ENCODE results near the gene KDM4E. TPM values are rescaled to one million over a fixed set of nuclear protein-coding genes. Genes with fewer than 3 reads are reported as not detected.
A peak's percentile ranks its signal among the peaks of the same experiment; 100 is the strongest.
"Not testable (repeated sequence)": the region's sequence is repeated elsewhere in the genome, so short reads cannot be mapped to it uniquely, and the experiment has no call there.

KDM4E gene
- not detected for total RNA-seq

DNA sequence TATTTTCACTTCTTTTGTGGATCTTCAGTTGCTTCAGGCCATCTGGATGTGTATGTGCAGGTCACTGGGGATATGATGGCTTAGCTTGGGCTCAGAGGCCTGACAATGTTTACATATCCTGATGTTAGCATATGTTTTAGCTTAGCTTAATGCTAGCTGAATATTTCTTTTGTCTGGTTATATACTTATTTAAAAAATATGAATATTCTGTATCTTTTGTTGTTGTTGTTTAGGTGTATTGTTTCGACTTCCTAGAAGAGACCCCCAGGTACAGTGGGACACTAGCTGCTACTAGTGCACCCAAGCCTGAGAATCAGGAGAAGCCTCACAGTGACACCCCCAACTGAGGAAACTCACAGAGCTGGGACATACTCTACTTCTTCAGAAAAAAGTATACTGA, at the start of gene KDM4E:
KDM4E (plus strand) TSS at position 301 of the 400 bp plus-strand sequence. CDS start 300 bp downstream, outside the sequence.
- no peak for DNase-seq

DNA sequence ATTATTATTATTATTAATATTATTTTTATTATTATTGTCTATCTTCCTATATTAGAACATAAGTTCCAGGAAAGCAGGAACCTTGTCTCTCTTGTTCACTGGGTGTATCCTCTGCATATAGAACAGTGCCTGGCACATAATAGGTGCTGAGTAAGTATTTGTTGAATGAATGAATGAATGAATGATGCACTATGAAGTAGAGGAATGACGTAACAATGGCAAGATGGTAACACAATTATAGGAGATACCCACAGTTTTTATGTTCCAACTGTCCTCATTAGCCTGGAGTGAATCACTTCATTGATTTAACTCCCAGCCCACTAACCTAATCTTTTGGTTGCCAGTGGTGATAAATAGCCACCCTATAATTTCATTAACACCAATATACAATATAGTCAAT, 49.5 kb upstream of the KDM4E start:
- DNase-seq: no peak

DNA sequence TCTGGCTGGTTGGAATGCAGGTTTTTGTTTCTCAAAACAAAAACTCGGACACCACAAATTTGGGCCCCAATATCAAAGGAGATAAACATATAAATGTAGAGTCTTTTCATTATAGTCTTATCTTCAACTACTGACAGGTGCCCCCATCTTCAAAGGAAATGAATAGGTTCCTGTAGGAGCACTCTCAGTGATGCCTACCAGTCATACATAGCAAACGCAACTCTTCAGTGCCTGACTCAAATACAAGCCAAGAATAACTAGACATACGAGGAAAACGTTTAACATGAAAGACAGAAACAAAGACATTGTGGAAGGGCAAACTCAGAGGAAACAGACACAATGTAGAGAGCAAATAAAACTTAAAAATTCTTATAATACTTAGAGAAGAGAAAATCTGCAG, 37.7 kb upstream of the KDM4E start:
- DNase-seq: no peak

GRCh38 chr11:94988748-94989147, 36.3 kb upstream of the KDM4E start:
- DNase-seq: no peak

- no peak for DNase-seq
Measured at GRCh38 chr11:94993400-94993943, 31.6 kb upstream of the KDM4E start.

GRCh38 chr11:94997437-94997836, 27.6 kb upstream of the KDM4E start:
- no peak for DNase-seq

DNA sequence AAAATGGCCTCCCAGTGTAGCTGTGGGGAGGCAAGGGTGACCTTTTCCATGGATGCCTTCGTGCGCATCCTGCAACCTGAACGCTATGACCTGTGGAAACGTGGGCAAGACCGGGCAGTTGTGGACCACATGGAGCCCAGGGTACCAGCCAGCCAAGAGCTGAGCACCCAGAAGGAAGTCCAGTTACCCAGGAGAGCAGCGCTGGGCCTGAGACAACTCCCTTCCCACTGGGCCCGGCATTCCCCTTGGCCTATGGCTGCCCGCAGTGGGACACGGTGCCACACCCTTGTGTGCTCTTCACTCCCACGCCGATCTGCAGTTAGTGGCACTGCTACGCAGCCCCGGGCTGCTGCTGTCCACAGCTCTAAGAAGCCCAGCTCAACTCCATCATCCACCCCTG, 26.8 kb upstream of the KDM4E start:
- no peak for DNase-seq

DNA sequence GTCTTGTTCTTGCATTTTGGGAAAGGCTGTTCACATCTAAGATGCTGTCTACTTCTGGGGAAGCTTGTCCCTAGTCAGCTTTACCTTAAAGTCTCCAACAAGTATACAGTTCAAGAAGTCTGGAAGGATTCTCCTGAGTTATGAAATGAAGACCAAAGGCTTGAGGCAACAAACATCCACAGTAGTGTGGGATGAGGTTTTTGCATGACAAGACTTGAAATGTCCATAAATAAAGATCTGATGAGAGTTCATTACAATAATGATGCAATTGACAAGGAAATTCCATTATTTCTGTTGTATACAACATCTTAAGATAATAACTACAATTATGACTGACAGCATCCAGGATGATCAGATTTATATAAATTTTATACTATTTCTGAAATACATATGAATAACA, 21.3 kb upstream of the KDM4E start:
- no peak for DNase-seq

DNA sequence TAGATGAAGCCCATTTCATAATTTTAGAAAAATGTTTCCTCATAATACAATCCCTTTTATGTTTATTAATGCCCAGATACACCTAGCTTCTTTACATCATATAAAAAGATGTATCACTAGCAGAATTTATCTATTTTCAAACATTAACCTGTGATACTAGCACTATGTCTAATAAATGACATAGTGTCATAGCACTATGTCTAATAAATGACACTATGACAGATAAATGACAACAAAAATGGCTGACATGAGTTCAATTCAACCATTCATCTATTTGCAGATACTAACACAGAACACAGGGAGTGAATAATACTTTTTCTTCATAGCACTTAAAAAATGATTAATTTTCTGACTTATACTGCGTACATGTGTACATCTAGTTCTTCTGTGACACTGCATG, 19.4 kb upstream of the KDM4E start:
- no peak for DNase-seq

GRCh38 chr11:95011376-95011775, 13.7 kb upstream of the KDM4E start:
- no peak for DNase-seq

DNA sequence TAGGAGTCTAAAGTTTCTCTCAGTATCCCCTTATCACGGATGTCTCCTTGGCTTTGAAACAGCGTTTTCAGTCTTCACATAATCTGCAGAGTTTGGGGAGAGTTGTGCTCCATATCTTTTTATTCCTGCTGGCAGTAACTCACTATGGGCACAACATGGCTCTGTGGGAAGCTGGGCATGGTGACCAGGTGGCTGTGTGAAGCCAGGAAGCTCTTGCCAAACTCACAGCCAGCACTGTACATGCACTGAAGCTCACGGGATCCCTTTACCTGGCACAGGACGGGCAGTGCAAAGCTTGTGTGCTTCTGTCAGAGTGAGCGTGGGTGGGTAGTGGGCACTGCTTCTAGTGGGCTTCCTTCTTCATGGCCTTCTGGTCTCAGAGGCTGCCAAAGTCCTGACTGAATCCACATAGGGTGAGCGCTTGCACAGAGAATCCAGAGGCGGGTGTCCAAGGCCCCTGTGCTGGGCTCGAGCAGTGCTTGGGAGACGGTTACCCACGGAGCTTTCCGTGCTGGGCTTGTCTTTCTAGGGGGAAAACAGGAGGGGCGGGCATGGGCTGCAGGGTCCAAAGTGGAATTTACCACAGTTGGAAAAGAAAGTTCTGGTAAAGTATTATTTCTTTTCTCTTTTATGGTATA, 10.8 kb upstream of the KDM4E start:
- no peak for DNase-seq

DNA sequence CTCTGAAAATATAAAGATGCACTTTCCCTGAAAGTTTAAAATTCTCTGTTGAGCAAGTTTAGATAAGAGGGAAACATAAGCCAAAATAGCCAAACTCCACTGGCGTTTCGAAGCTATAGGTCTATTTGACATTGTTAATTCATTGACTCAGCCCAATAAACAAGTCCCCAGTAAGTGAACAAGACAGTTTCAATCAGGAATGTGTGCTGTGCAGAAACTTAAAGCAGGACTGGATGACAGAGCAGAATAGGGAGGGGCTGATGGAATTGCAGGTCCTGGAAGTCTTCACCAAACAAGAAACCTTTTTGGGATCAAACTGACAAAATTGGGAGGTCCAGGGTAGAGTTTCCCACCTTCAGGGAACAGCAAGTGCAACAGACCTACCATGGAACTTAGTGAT, 8.9 kb upstream of the KDM4E start:
- no peak for DNase-seq

GRCh38 chr11:95021468-95021867, 3.6 kb upstream of the KDM4E start:
- not testable (repeated sequence) for DNase-seq

GRCh38 chr11:95025594-95025993, 536 bp downstream of the KDM4E start:
- DNase-seq: not testable (repeated sequence)

- no peak for DNase-seq
Measured at GRCh38 chr11:95028357-95028756, 3.3 kb downstream of the KDM4E start.

DNA sequence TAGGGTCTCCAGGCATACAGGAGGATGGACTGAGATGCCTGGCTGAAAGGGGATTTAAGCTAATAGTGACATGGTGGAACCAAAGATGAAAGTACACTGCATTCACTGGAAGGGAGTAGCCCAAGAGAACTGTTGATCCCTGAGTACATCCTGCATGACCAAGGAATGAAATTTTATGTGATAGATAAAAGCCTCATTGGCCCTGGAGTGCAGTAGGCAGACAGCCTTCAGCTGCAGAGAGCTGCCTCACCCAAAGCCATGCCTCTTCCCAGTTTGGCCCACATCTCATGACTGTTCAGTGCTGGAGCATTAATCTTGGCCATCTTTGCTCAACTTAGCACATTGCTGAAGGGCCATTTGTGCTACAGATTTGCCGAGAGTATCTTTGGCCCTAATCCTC, 8.0 kb downstream of the KDM4E start:
- DNase-seq: no peak

- DNase-seq: no peak
Measured at GRCh38 chr11:95035316-95035715, 10.3 kb downstream of the KDM4E start.

DNA sequence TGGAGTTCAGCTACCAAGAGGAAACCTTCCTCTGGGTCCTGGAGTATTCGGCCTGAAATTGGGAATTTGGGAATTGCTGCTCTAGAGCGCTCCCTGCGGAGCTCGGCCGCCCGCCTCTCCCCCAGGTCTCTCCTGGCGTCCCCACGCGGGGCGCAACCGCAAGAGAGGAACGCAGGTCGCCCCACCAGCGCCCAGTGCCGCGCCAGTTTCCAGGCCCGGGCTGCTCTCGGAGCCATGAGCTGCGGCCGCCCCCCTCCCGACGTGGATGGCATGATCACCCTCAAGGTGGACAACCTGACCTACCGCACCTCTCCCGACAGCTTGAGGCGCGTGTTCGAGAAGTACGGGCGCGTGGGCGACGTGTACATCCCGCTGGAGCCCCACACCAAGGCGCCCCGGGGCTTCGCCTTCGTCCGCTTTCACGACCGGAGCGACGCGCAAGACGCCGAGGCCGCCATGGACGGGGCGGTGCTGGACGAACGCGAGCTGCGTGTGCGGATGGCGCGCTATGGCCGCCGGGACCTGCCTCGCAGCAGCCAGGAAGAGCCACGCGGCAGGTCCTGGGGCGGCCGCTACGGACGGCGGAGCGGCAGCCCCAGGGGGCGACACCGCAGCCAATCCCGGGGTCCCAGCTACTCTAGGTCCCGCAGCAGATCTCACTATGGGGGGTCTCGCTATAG, 12.4 kb downstream of the KDM4E start:
- peak; percentile 20 for DNase-seq

- no peak for DNase-seq
Measured at GRCh38 chr11:95042239-95042638, 17.2 kb downstream of the KDM4E start.

- no peak for DNase-seq
Measured at GRCh38 chr11:95042906-95043305, 17.8 kb downstream of the KDM4E start.

DNA sequence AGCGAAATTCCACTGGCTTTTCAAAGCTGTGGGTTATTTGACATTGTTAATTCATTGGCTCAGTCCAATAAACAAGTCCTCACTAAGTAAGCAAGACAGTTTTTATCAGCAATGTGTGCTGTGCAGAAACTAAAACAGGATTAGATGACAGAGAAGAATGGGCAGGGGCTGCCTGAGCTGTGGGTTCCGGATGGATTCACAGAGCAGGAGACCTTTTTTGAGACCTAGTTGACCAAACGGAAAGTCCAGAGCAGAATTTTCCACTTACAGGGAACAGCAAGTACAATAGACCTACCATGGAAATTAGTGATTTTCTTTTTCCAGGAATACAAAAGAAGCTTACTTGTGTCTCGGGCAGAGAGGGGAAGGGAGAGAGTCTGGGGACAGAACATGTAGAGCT, 19.0 kb downstream of the KDM4E start:
- no peak for DNase-seq

DNA sequence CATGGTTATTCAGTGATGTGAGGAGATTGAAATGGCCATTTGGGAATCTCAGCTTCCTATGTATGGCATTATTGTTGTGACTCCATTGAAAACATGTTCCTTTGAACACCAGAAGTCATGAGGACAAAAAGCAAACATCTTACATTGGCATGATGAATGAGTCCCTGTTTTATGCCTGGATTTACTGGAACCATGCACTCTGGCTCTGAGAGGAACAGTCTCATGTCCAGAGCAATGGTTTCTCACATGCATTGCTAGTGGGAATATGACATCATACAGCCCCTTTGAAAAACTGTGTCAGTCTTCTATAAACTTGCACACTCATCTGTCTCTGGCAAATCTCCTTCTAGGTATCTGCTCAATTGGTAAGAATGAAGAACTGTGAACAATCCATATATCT, 20.8 kb downstream of the KDM4E start:
- DNase-seq: no peak

DNA sequence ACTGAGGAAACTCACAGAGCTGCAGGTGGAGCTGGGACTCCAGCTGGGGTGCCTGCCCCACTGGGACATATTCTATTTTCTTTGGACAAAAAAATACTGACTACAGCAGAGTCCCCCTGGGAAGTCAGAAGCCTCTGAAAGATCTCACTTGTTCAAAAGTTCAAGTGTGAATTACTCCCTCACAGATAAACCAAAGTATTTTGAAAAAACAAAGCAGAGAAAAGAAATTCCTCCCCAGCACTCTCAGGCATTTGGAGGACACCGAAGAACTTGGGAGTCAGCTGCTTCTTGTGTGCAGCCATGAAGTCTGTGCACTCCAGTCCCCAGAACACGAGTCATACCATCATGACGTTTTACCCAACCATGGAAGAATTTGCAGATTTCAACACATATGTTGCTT, 24.1 kb downstream of the KDM4E start, which contains the start of gene KDM4F:
KDM4F (plus strand) TSS at position 301 of the 400 bp plus-strand sequence.
- not testable (repeated sequence) for DNase-seq

Data from tongue (tissue), 2 donors.